ENCODE results near the gene HIF1AN.

DNA sequence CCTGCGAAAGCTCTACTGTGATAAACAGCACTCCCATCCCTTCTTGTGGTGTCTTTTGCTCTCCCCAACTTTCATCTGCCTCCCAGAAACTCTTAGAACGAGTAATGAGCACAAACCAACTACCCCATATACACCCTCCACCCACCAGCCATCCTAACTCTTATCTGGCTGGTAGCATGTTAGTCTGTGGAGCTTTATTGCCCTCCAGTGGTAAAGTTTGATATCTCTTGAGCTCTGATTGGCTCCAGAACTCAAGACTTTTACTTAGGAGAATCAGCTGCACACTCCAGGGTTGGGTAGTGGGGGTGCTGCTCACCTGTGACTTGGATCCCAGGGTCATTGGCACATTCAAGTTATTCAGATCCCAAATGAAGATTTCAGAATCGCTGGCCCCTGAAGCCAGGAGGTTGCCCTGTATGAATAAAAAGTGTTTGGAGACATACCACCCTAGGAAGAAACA lies 27.0 kb upstream of the HIF1AN start:
- TF ChIP-seq POLR2A (IDR thresholded peaks at IDR 0.05; ENCODE audit: low read length) (no peak), GATA1 (IDR thresholded peaks at IDR 0.05; ENCODE audit: low read depth, low read length) (no peak)

Data from erythroblast (primary cell).